CD4-positive, alpha-beta T cell (primary cell): ENCODE measurements around the gene METRNL. TPM values are rescaled to one million over a fixed set of nuclear protein-coding genes. Genes with fewer than 3 reads are reported as not detected.

Experiments
- ATAC-seq: fragments of 200-7000 bp; cut with Tn5 transposase; one replicate; pipeline ENCODE4 v1.10.0; 2022; ENCODE audit warnings: mild to moderate bottlenecking; ENCODE audit not compliant: poor library complexity
- CTCF ChIA-PET: fragments of 350-600 bp; sonication (Branson Sonifier 250); formaldehyde crosslinking; loops from one replicate; lab custom pipeline; 2021; ENCODE audit warnings: antibody characterized with exemption, inconsistent platforms; lab: Charles Lee
- POLR2A ChIA-PET: fragments of 350-600 bp; sonication (Branson Sonifier 250); formaldehyde crosslinking; loops from one replicate; lab custom pipeline; 2021; ENCODE audit warnings: antibody characterized with exemption, inconsistent platforms; lab: Charles Lee
- DNase-seq, 14 experiments: peaks; one replicate each; pipeline ENCODE4 v3.0.0-alpha.2; 2013 to 2020; ENCODE audit warnings: mixed read lengths in 2 of 14
- H3K27ac ChIP-seq, 2 donors: one replicate each; pipeline versions ENCODE4 v1.5.1 to v1.7.0; 2013; ENCODE audit warnings: low read length in 2 of 2, low read depth in 1 of 2, mild to moderate bottlenecking in 1 of 2
- H3K27me3 ChIP-seq, 2 experiments: 1 replicate in 1 of 2; 2 replicates in 1 of 2; pipeline versions ENCODE4 v1.6.1 to v1.7.0; 2013; ENCODE audit warnings: low read length in 2 of 2, control low read depth in 1 of 2, mild to moderate bottlenecking in 1 of 2, moderate library complexity in 1 of 2; ENCODE audit not compliant: insufficient read depth in 2 of 2, control insufficient read depth in 1 of 2
- H3K36me3 ChIP-seq: one replicate; pipeline ENCODE4 v1.6.1; 2013; ENCODE audit warnings: low read length, control low read depth; ENCODE audit not compliant: insufficient read depth
- H3K4me1 ChIP-seq: one replicate; pipeline ENCODE4 v1.6.1; 2013; ENCODE audit warnings: low read length, control low read depth; ENCODE audit not compliant: insufficient read depth
- H3K4me3 ChIP-seq: one replicate; pipeline ENCODE4 v1.5.1; 2013; ENCODE audit warnings: mild to moderate bottlenecking, low read length, moderate library complexity
- H3K9me3 ChIP-seq, 2 experiments: 1 replicate in 1 of 2; 2 replicates in 1 of 2; pipeline versions ENCODE4 v1.6.1 to v1.7.0; 2013; ENCODE audit warnings: low read length in 2 of 2, mild to moderate bottlenecking in 2 of 2, control low read depth in 1 of 2, moderate library complexity in 1 of 2; ENCODE audit not compliant: control insufficient read depth in 1 of 2, insufficient read depth in 1 of 2
- H3K27ac Mint-ChIP-seq: one replicate; pipeline ENCODE4 v1.8.0; 2020; ENCODE audit warnings: mixed read lengths
- H3K27me3 Mint-ChIP-seq: one replicate; pipeline ENCODE4 v1.8.0; 2021; ENCODE audit warnings: mixed read lengths
- H3K36me3 Mint-ChIP-seq: one replicate; pipeline ENCODE4 v1.8.0; 2021; ENCODE audit warnings: low read depth, mixed read lengths
- H3K4me1 Mint-ChIP-seq: one replicate; pipeline ENCODE4 v1.8.0; 2021; ENCODE audit warnings: low read depth, mixed read lengths
- H3K4me3 Mint-ChIP-seq: one replicate; pipeline ENCODE4 v1.8.0; 2020; ENCODE audit warnings: mild to moderate bottlenecking, mixed read lengths
- H3K9me3 Mint-ChIP-seq: one replicate; pipeline ENCODE4 v1.8.0; 2020; ENCODE audit warnings: mixed read lengths
- CTCF ChIP-seq: fragments of 200-600 bp; IDR thresholded peaks from one replicate; pipeline ENCODE4 v1.8.0; 2022; ENCODE audit warnings: antibody characterized with exemption, mild to moderate bottlenecking
- intact Hi-C, 2 experiments: fragments of 100-400 bp; cut with DNase I in 1 of 2; cut with micrococcal nuclease in 1 of 2; formaldehyde crosslinking; loops; one replicate each; pipeline versions ENCODE4 v1.15.1 to v1.9.0; 2023 to 2025; cut with DNase I, micrococcal nuclease
- total RNA-seq, 174 experiments: library from RNA in 2 of 174; stranded (reverse) in 2 of 174; gene quantifications; one replicate each; pipeline ENCODE4 v1.2.3 and lab custom pipeline; 2021 to 2026

The METRNL gene
- total RNA-seq, 2 experiments from 2014 or later: 24.5 to 26.9 TPM

GRCh38 chr17:83128306-83129240, 49.2 kb downstream of the METRNL start:
- Histone ChIP-seq H3K27ac (no peak overlapping the region), H3K9me3 (peaks cover 0 to 10% of the 10 kb centered on the region in 2 experiments), H3K4me1 (peaks cover 24% of the 10 kb centered on the region), H3K36me3 (no peaks in the 10 kb centered on the region), H3K27me3 (peaks cover 10 to 20% of the 10 kb centered on the region in 2 experiments), H3K4me3 (no peak overlapping the region)
- ChIA-PET POLR2A (no interaction called here), CTCF (no interaction called here)
- H3K27me3 Mint-ChIP-seq: peaks cover 25% of the 10 kb centered on the region
- no peak overlapping the region for H3K4me3 Mint-ChIP-seq
- TF ChIP-seq CTCF: no peak
- H3K27ac Mint-ChIP-seq: no peak overlapping the region
- DNase-seq: no peak
- no peaks in the 10 kb centered on the region for H3K9me3 Mint-ChIP-seq
- intact Hi-C loops: no loop called here
- peaks cover 13% of the 10 kb centered on the region for H3K4me1 Mint-ChIP-seq
- ATAC-seq: no peak
- H3K36me3 Mint-ChIP-seq: no peaks in the 10 kb centered on the region

GRCh38 chr17:83129676-83130075, 50.3 kb downstream of the METRNL start:
- ATAC-seq: no peak

DNA sequence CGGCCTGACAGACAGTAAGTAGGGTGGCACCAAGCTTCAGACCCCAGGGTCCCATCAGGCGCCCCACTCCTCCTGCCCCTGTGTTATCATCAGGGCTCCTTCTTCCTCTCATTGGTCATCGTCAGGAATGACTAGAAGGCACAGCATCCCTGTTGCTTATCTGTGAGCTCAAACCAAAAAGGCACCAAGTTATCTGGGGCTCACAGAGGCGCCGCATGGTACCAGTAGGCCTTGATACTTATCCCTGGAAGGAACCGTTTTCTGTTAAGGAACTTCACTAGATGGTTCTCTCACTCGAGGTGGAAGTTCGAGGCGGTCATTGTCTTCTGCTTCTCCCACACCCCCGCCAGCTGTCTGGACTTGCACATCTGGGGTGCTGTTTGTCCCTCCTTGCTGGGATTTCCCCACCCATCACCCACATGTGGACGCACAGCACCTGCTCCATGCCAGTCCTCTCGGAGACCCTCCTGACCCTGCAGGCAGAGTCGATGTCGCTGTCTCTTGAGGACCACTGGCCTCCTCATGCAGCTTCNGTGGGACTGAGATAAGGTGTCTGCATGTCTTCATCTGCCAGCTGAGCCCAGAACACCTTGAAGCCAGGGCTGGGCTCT, 52.1 kb downstream of the METRNL start:
- Mint-ChIP-seq H3K9me3 (no peaks in the 10 kb centered on the region), H3K4me3 (no peak overlapping the region), H3K27ac (no peak overlapping the region), H3K27me3 (peaks cover 3% of the 10 kb centered on the region), H3K36me3 (no peaks in the 10 kb centered on the region), H3K4me1 (no peaks in the 10 kb centered on the region)
- ATAC-seq: no peak
- no peaks in the 10 kb centered on the region for H3K36me3 ChIP-seq
- no peaks in the 10 kb centered on the region for H3K9me3 ChIP-seq
- intact Hi-C loops: loop anchor here in 1 of 2 experiments (5.0 kb wide), 1 partner anchor 349 kb away; no protein-coding TSS in a partner anchor
- no peak for DNase-seq
- H3K27ac ChIP-seq: no peak overlapping the region
- peaks cover 3% of the 10 kb centered on the region in 2 experiments for H3K27me3 ChIP-seq
- TF ChIP-seq CTCF: no peak
- H3K4me1 ChIP-seq: peaks cover under 1% of the 10 kb centered on the region
- CTCF ChIA-PET: no interaction called here
- no peak overlapping the region for H3K4me3 ChIP-seq
- POLR2A ChIA-PET: no interaction called here

More at GRCh38 chr17:83129676-83130075, 50.3 kb downstream of the METRNL start:
- ChIA-PET CTCF (no interaction called here), POLR2A (no interaction called here)
- peaks cover 13% of the 10 kb centered on the region for H3K4me1 Mint-ChIP-seq
- no peaks in the 10 kb centered on the region for H3K36me3 ChIP-seq
- H3K4me3 ChIP-seq: no peak overlapping the region
- peaks cover 18% of the 10 kb centered on the region for H3K4me1 ChIP-seq
- H3K36me3 Mint-ChIP-seq: no peaks in the 10 kb centered on the region
- H3K9me3 ChIP-seq: peaks cover 0 to 10% of the 10 kb centered on the region in 2 experiments
- no peak for DNase-seq
- H3K9me3 Mint-ChIP-seq: no peaks in the 10 kb centered on the region
- no peak overlapping the region for H3K27ac ChIP-seq
- H3K27me3 Mint-ChIP-seq: peaks cover 20% of the 10 kb centered on the region
- no peak overlapping the region for H3K4me3 Mint-ChIP-seq
- intact Hi-C loops: loop anchor here in 1 of 2 experiments (5.0 kb wide), 1 partner anchor 347 kb away; no protein-coding TSS in a partner anchor
- no peak for TF ChIP-seq CTCF
- H3K27ac Mint-ChIP-seq: no peak overlapping the region
- H3K27me3 ChIP-seq: peaks cover 8 to 13% of the 10 kb centered on the region in 2 experiments
